BE2C (cell line): Measurements from ENCODE around the gene EXOC3.

ENCODE experiments used
- DNase-seq: peaks from one replicate; pipeline ENCODE4 v3.0.0-alpha.2; 2020
- H3K27me3 ChIP-seq: fragments of 250-450 bp; sonication (Bioruptor Pico); 2 replicates; pipeline ENCODE4 v1.5.1; 2020; ENCODE audit warnings: mild to moderate bottlenecking
- H3K36me3 ChIP-seq: fragments of 250-450 bp; sonication (Bioruptor Pico); 2 replicates; pipeline ENCODE4 v1.5.1; 2020; ENCODE audit warnings: mild to moderate bottlenecking
- H3K4me1 ChIP-seq: fragments of 250-450 bp; sonication (Bioruptor Pico); 2 replicates; pipeline ENCODE4 v1.5.1; 2020
- H3K4me3 ChIP-seq: 2 replicates; pipeline ENCODE4 v1.5.1; 2011; ENCODE audit warnings: low read depth, low read length
- H3K9me3 ChIP-seq: fragments of 250-450 bp; sonication (Bioruptor Pico); 2 replicates; pipeline ENCODE4 v1.5.1; 2020
- CTCF ChIP-seq: IDR thresholded peaks from 2 replicates; pipeline ENCODE4 v1.5.1; 2012; ENCODE audit warnings: mild to moderate bottlenecking, low read depth, low read length

EXOC3 gene

DNA sequence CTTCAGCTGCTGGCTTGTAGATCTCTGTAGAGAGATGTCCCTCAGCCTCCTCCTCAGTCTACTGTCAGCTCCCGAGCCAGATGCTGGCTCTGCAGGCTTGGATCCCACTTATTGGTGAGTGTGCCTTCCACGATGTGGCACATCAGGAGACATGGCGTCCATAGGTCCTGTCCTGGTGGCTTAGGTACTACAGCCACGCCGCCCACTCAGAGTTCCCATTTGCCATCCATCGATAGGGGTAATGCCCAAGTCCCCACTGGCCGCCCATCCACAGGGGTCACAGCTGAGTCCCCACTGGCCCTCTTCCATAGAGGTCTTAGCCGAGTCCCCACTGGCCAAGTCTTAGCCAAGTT is 17.3 kb downstream of the EXOC3 start:
- peaks cover 41% of the 10 kb centered on the region for H3K36me3 ChIP-seq
- no peak for TF ChIP-seq CTCF
- DNase-seq, result no peak
- H3K9me3 ChIP-seq, result no peaks in the 10 kb centered on the region
- H3K4me1 ChIP-seq, result no peaks in the 10 kb centered on the region
- H3K4me3 ChIP-seq, result no peak overlapping the region
- H3K27me3 ChIP-seq, result no peaks in the 10 kb centered on the region

GRCh38 chr5:462051-462481 is 19.1 kb downstream of the EXOC3 start:
- no peak overlapping the region for H3K4me3 ChIP-seq
- no peaks in the 10 kb centered on the region for H3K9me3 ChIP-seq
- no peak for TF ChIP-seq CTCF
- no peaks in the 10 kb centered on the region for H3K27me3 ChIP-seq
- DNase-seq, result no peak
- peaks cover 27% of the 10 kb centered on the region for H3K36me3 ChIP-seq
- H3K4me1 ChIP-seq, result no peaks in the 10 kb centered on the region

GRCh38 chr5:463301-463700 is 20.3 kb downstream of the EXOC3 start:
- Histone ChIP-seq H3K4me3 (no peak overlapping the region), H3K36me3 (peaks cover 19% of the 10 kb centered on the region), H3K9me3 (no peaks in the 10 kb centered on the region)

GRCh38 chr5:463952-464351 is 21.0 kb downstream of the EXOC3 start:
- H3K9me3 ChIP-seq, result no peaks in the 10 kb centered on the region
- DNase-seq, result no peak
- H3K4me1 ChIP-seq, result no peaks in the 10 kb centered on the region
- H3K27me3 ChIP-seq, result no peaks in the 10 kb centered on the region
- TF ChIP-seq CTCF, result no peak
- no peak overlapping the region for H3K4me3 ChIP-seq
- peaks cover 19% of the 10 kb centered on the region for H3K36me3 ChIP-seq

More at GRCh38 chr5:463301-463700, 20.3 kb downstream of the EXOC3 start:
- DNase-seq, result no peak
- Histone ChIP-seq H3K4me1 (no peaks in the 10 kb centered on the region), H3K27me3 (no peaks in the 10 kb centered on the region)
- TF ChIP-seq CTCF, result no peak

DNA sequence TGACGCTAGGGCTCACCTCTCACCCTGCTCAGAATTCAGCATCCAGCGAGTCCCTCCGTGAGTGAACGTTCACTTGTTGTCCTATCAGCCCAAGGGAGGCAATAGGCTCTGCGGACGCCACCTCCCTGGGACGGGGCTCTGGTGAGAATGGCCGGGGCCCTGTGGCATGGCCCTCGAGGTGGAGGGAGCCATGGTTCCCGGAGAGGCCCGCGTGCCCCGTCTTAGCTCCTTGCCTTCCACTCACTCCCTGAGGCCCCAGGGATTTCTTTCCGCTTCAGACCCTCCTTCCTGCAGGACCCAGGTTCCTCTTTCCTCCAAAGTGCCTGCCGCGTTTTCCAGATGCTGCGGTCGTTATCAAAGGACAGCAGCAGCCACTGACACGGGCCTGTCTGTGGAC is 21.5 kb downstream of the EXOC3 start:
- no peaks in the 10 kb centered on the region for H3K4me1 ChIP-seq
- H3K9me3 ChIP-seq, result no peaks in the 10 kb centered on the region
- no peak for DNase-seq
- no peak for TF ChIP-seq CTCF
- no peak overlapping the region for H3K4me3 ChIP-seq
- peaks cover 15% of the 10 kb centered on the region for H3K36me3 ChIP-seq
- no peaks in the 10 kb centered on the region for H3K27me3 ChIP-seq

GRCh38 chr5:464843-465590 is 22.0 kb downstream of the EXOC3 start:
- no peaks in the 10 kb centered on the region for H3K27me3 ChIP-seq
- H3K9me3 ChIP-seq, result no peaks in the 10 kb centered on the region
- H3K4me1 ChIP-seq, result no peaks in the 10 kb centered on the region
- no peak for DNase-seq
- TF ChIP-seq CTCF, result no peak
- no peak overlapping the region for H3K4me3 ChIP-seq
- peaks cover 12% of the 10 kb centered on the region for H3K36me3 ChIP-seq
